Endothelial cell of umbilical vein (primary cell): ENCODE measurements around the gene DUSP16. TPM values are rescaled to one million over a fixed set of nuclear protein-coding genes. Genes with fewer than 3 reads are reported as not detected.

Source experiments
- BruUV-seq: library from RNA; stranded (reverse); fragments of 400-500 nt; replicated peaks from 2 replicates; lab custom pipeline; 2021; lab: Mats Ljungman, UMichigan
- CTCF ChIA-PET: fragments of 300-600, 350-600 bp; sonication (Branson Sonifier 250); formaldehyde crosslinking; loops from one replicate; lab custom pipeline; 2021; ENCODE audit warnings: antibody characterized with exemption, inconsistent platforms; lab: Charles Lee
- POLR2A ChIA-PET: fragments of 300-600, 350-600 bp; sonication (Branson Sonifier 250); formaldehyde crosslinking; loops from one replicate; lab custom pipeline; 2021; ENCODE audit warnings: antibody characterized with exemption, inconsistent platforms; lab: Charles Lee
- DNase-seq: peaks from one replicate; pipeline ENCODE4 v3.0.0-alpha.2; 2011; ENCODE audit warnings: low read depth, low spot score
- FAIRE-seq: peaks from 2 replicates; lab custom pipeline; 2011; peaks lifted over from hg19 to GRCh38; lab: Jason Lieb, UNC
- H2AFZ ChIP-seq: 2 replicates; pipeline ENCODE4 v1.6.0; 2012; ENCODE audit warnings: low read depth, low read length, control low read depth, inconsistent platforms
- H3K27ac ChIP-seq: 2 replicates; pipeline ENCODE4 v1.5.1; 2011; ENCODE audit warnings: low read depth, mild to moderate bottlenecking, control low read depth, low read length, moderate library complexity; ENCODE audit not compliant: insufficient read depth
- H3K27me3 ChIP-seq, 2 experiments: 2 replicates each; pipeline versions ENCODE4 v1.6.0 to v1.6.1; 2011; ENCODE audit warnings: low read length in 2 of 2, mixed read lengths in 1 of 2; ENCODE audit not compliant: control insufficient read depth in 2 of 2, insufficient read depth in 2 of 2
- H3K36me3 ChIP-seq, 2 experiments: 2 replicates in 1 of 2; 3 replicates in 1 of 2; pipeline ENCODE4 v1.5.1; 2011; ENCODE audit warnings: low read length in 2 of 2, mild to moderate bottlenecking in 1 of 2, moderate library complexity in 1 of 2; ENCODE audit not compliant: control insufficient read depth in 2 of 2, insufficient read depth in 2 of 2; ENCODE audit errors: extremely low read depth in 1 of 2
- H3K4me1 ChIP-seq: 3 replicates; pipeline ENCODE4 v1.5.1; 2011; ENCODE audit warnings: mild to moderate bottlenecking, low read length; ENCODE audit not compliant: control insufficient read depth, insufficient read depth; ENCODE audit errors: extremely low read depth
- H3K4me2 ChIP-seq: 2 replicates; pipeline ENCODE4 v1.6.1; 2011; ENCODE audit warnings: low read length, control low read depth, mixed read lengths; ENCODE audit not compliant: insufficient read depth
- H3K4me3 ChIP-seq, 3 experiments: fragments of 200-600 bp in 1 of 3; sonication (generic), shearing (Covaris generic) in 1 of 3; replicated peaks in 1 of 3; 2 replicates each; pipeline ENCODE4 v1.5.1; 2011 to 2016; ENCODE audit warnings: control low read depth in 3 of 3, low read length in 3 of 3, mild to moderate bottlenecking in 2 of 3, inconsistent platforms in 1 of 3, low read depth in 1 of 3, moderate library complexity in 1 of 3; ENCODE audit not compliant: insufficient read depth in 1 of 3
- H3K79me2 ChIP-seq: 2 replicates; pipeline ENCODE4 v1.6.0; 2012; ENCODE audit warnings: low read length, inconsistent platforms; ENCODE audit not compliant: control insufficient read depth, insufficient read depth
- H3K9ac ChIP-seq: replicated peaks from 2 replicates; pipeline ENCODE3; 2011; ENCODE audit warnings: low read length, control low read depth; ENCODE audit not compliant: insufficient read depth; ENCODE audit errors: extremely low read depth
- H3K9me1 ChIP-seq: replicated peaks from 3 replicates; pipeline ENCODE4 v1.6.0; 2011; ENCODE audit warnings: mild to moderate bottlenecking, low read length; ENCODE audit not compliant: control insufficient read depth, insufficient read depth; ENCODE audit errors: extremely low read depth
- H3K9me3 ChIP-seq: replicated peaks from 2 replicates; pipeline ENCODE4 v1.5.1; 2012; ENCODE audit warnings: low read length, inconsistent platforms; ENCODE audit not compliant: control insufficient read depth, insufficient read depth
- H4K20me1 ChIP-seq: replicated peaks from 2 replicates; pipeline ENCODE3; 2011; ENCODE audit warnings: mild to moderate bottlenecking, low read length; ENCODE audit not compliant: control insufficient read depth, insufficient read depth; ENCODE audit errors: extremely low read depth
- FOS ChIP-seq: IDR thresholded peaks from 2 replicates; pipeline ENCODE4 v1.6.1; 2011; ENCODE audit warnings: mild to moderate bottlenecking, low read length, moderate library complexity, borderline replicate concordance; ENCODE audit not compliant: insufficient read depth
- GATA2 ChIP-seq: IDR thresholded peaks from 2 replicates; pipeline ENCODE4 v1.7.0; 2011; ENCODE audit warnings: low read depth, mild to moderate bottlenecking, moderate library complexity, mixed read lengths, low read length; ENCODE audit not compliant: insufficient read length, insufficient read depth
- JUN ChIP-seq: IDR thresholded peaks from 2 replicates; pipeline ENCODE4 v1.6.1; 2011; ENCODE audit warnings: borderline replicate concordance, low read depth; ENCODE audit not compliant: insufficient read length, insufficient read depth
- MYC ChIP-seq: IDR thresholded peaks from one replicate; pipeline ENCODE4 v1.6.1; 2011; ENCODE audit warnings: mild to moderate bottlenecking, low read depth, low read length
- POLR2A ChIP-seq: IDR thresholded peaks from 2 replicates; pipeline ENCODE4 v1.6.1; 2012; ENCODE audit warnings: low read depth, mild to moderate bottlenecking, control low read depth, low read length
- POLR2AphosphoS5 ChIP-seq: IDR thresholded peaks from 2 replicates; pipeline ENCODE4 v1.6.1; 2012; ENCODE audit warnings: low read depth, mild to moderate bottlenecking, control low read depth, low read length, moderate library complexity; ENCODE audit not compliant: insufficient read depth
- dilution Hi-C: fragments of 300-500 bp; cut with MboI; formaldehyde crosslinking; loops from one replicate; pipeline ENCODE4 v1.15.0; 2019; ENCODE audit warnings: low sequenced_read_pairs; ENCODE audit not compliant: extremely low pct_ligation_motif_present
- intact Hi-C: fragments of 100-400 bp; cut with micrococcal nuclease; formaldehyde crosslinking; loops from one replicate; pipeline ENCODE4 v1.10.0; 2022
- polyA plus RNA-seq, 4 experiments: library from polyadenylated mRNA; depleted of rRNA in 3 of 4; stranded (reverse) in 3 of 4; unstranded in 1 of 4; fragments of >200 nt; gene quantifications; 2 replicates each; pipeline versions ENCODE4 v1.2.1 to v1.2.3, GENCODE V29; 2011 to 2012; ENCODE audit warnings: missing spikeins in 1 of 4
- total RNA-seq: library from RNA; stranded (reverse); gene quantifications from 2 replicates; pipeline ENCODE4 v1.2.3, GENCODE V29; 2021
- TF ChIP-seq, protein P1 (sequence below), 2 donors: IDR thresholded peaks; 1 replicate in 1 of 2; 2 replicates in 1 of 2; pipeline ENCODE4 v1.5.1; 2011; ENCODE audit warnings: low read length in 2 of 2, mild to moderate bottlenecking in 2 of 2, moderate library complexity in 2 of 2, control low read depth in 1 of 2, inconsistent platforms in 1 of 2, low read depth in 1 of 2; ENCODE audit not compliant: insufficient read depth in 1 of 2; ENCODE audit errors: extremely low read depth in 1 of 2

DUSP16 gene
- total and polyA plus RNA-seq, 2 donors (not counting 3 experiments of a cell fraction or from before 2014, with no cell fraction given), result 7.4 to 19.5 TPM

DNA sequence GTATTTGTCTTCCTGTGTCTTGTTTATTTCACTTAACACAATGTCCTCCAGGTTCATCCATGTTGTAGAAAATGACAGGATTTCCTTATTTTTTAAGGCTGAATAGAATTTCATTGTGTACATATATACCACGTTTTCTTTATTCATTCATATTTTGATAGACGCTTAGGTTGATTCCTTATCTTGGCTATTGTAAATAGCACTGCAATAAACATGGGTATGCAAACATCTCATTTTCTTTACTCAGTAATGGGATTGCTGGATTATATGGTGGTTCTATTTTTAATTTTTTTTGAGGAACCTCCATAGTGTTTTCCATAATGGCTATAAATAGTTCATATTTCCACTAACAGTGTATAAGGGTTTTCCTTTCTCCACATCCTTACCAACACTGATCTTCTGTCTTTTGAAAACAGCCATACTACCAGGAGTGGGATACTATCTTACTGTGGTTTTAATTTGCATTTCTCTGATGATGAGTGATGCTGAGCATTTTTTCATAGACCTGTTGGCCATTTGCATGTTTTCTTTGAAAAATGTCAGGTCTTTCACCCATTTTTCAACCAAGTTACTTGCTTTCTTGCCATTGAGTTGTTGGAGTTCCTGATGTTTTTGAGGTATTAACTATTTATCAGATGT, 32.8 kb downstream of the DUSP16 start:
- ChIA-PET CTCF (no interaction called here), POLR2A (no interaction called here)
- Histone ChIP-seq H3K4me1 (peaks cover 10% of the 10 kb centered on the region), H3K9ac (no peak overlapping the region), H4K20me1 (no peaks in the 10 kb centered on the region), H3K36me3 (no peaks in the 10 kb centered on the region), H3K27me3 (no peaks in the 10 kb centered on the region), H3K4me2 (no peak overlapping the region), H3K27ac (no peak overlapping the region), H3K9me1 (no peaks in the 10 kb centered on the region), H3K9me3 (no peaks in the 10 kb centered on the region), H2AFZ (no peak overlapping the region), H3K79me2 (no peaks in the 10 kb centered on the region), H3K4me3 (no peak overlapping the region)
- DNase-seq (no peak), FAIRE-seq (no peak)
- no TSS peak for BruUV-seq
- no peak for TF ChIP-seq POLR2A
- TF ChIP-seq MYC, result no peak
- TF ChIP-seq, protein P1, sequence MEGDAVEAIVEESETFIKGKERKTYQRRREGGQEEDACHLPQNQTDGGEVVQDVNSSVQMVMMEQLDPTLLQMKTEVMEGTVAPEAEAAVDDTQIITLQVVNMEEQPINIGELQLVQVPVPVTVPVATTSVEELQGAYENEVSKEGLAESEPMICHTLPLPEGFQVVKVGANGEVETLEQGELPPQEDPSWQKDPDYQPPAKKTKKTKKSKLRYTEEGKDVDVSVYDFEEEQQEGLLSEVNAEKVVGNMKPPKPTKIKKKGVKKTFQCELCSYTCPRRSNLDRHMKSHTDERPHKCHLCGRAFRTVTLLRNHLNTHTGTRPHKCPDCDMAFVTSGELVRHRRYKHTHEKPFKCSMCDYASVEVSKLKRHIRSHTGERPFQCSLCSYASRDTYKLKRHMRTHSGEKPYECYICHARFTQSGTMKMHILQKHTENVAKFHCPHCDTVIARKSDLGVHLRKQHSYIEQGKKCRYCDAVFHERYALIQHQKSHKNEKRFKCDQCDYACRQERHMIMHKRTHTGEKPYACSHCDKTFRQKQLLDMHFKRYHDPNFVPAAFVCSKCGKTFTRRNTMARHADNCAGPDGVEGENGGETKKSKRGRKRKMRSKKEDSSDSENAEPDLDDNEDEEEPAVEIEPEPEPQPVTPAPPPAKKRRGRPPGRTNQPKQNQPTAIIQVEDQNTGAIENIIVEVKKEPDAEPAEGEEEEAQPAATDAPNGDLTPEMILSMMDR (IDR thresholded peaks at IDR 0.05; ENCODE audit: extremely low read depth in 1 of 2, insufficient read depth in 1 of 2, low read depth in 1 of 2, low read length in 2 of 2), result no peak
- TF ChIP-seq POLR2AphosphoS5, result no peak
- TF ChIP-seq GATA2, result no peak
- TF ChIP-seq JUN, result no peak
- TF ChIP-seq FOS, result no peak
- intact Hi-C loops (no loop called here), dilution Hi-C loops (no loop called here)
